H1 (cell line): ENCODE results near the gene DYSF. TPM values are rescaled to one million over a fixed set of nuclear protein-coding genes. Genes with fewer than 3 reads are reported as not detected.
A peak's percentile ranks its signal among the peaks of the same experiment; 100 is the strongest.

Source experiments
- CTCF ChIA-PET: fragments of 300-600 bp; sonication (Branson Sonifier 250); formaldehyde crosslinking; loops from one replicate; lab custom pipeline; 2021; ENCODE audit not compliant: partially characterized antibody; lab: Charles Lee
- POLR2A ChIA-PET: fragments of 300-600 bp; sonication (Branson Sonifier 250); formaldehyde crosslinking; loops from one replicate; lab custom pipeline; 2021; ENCODE audit warnings: inconsistent platforms; ENCODE audit not compliant: partially characterized antibody; lab: Charles Lee
- DNase-seq, 2 experiments: peaks; one replicate each; pipeline versions ENCODE4 v3.0.0 to v3.0.0-alpha.2; 2010 to 2022; ENCODE audit warnings: low spot score in 2 of 2, low read depth in 1 of 2, mixed read lengths in 1 of 2
- FAIRE-seq: peaks from 2 replicates; lab custom pipeline; 2011; peaks lifted over from hg19 to GRCh38; lab: Jason Lieb, UNC
- H2AFZ ChIP-seq: 2 replicates; pipeline ENCODE4 v1.8.1; 2012; ENCODE audit warnings: low read length, inconsistent platforms
- H2AK5ac ChIP-seq: 2 replicates; pipeline ENCODE4 v1.6.1; 2013; ENCODE audit warnings: low read depth, low read length
- H2BK120ac ChIP-seq: replicated peaks from 2 replicates; pipeline ENCODE3; 2013; ENCODE audit warnings: low read depth, low read length, inconsistent platforms
- H2BK12ac ChIP-seq: 2 replicates; pipeline ENCODE4 v1.6.1; 2013; ENCODE audit warnings: low read depth, low read length
- H2BK15ac ChIP-seq: 2 replicates; pipeline ENCODE4 v1.6.1; 2013; ENCODE audit warnings: low read length
- H2BK20ac ChIP-seq: 2 replicates; pipeline ENCODE4 v1.6.1; 2013; ENCODE audit warnings: low read length
- H2BK5ac ChIP-seq: 2 replicates; pipeline ENCODE4 v1.6.1; 2013; ENCODE audit warnings: low read depth, low read length
- H3K14ac ChIP-seq: 2 replicates; pipeline ENCODE4 v1.6.1; 2013; ENCODE audit warnings: inconsistent platforms; ENCODE audit not compliant: insufficient read length
- H3K18ac ChIP-seq: 2 replicates; pipeline ENCODE4 v1.6.1; 2013; ENCODE audit warnings: low read length; ENCODE audit errors: extremely low read depth
- H3K23ac ChIP-seq: 2 replicates; pipeline ENCODE4 v1.6.1; 2013; ENCODE audit warnings: inconsistent platforms; ENCODE audit not compliant: insufficient read length
- H3K23me2 ChIP-seq: 2 replicates; pipeline ENCODE4 v1.6.1; 2013; ENCODE audit warnings: low read depth, low read length
- H3K27ac ChIP-seq: 2 replicates; pipeline ENCODE4 v1.6.1; 2011; ENCODE audit warnings: low read depth, low read length, inconsistent platforms
- H3K27me3 ChIP-seq, 4 experiments: replicated peaks in 1 of 4; 1 replicate in 1 of 4; 2 replicates in 3 of 4; pipeline versions ENCODE4 v1.6.1 to v1.8.1; 2011 to 2013; ENCODE audit warnings: low read length in 3 of 4, mild to moderate bottlenecking in 3 of 4, inconsistent platforms in 2 of 4, mixed read lengths in 2 of 4, moderate library complexity in 1 of 4; ENCODE audit not compliant: control insufficient read depth in 3 of 4, insufficient read depth in 3 of 4; ENCODE audit errors: extremely low read depth in 1 of 4
- H3K36me3 ChIP-seq, 4 experiments: 2 replicates each; pipeline versions ENCODE4 v1.6.1 to v1.8.1; 2011 to 2013; ENCODE audit warnings: mild to moderate bottlenecking in 4 of 4, low read length in 3 of 4, moderate library complexity in 2 of 4, control low read depth in 1 of 4, inconsistent platforms in 1 of 4; ENCODE audit not compliant: insufficient read depth in 4 of 4, control insufficient read depth in 2 of 4
- H3K4ac ChIP-seq: replicated peaks from 2 replicates; pipeline ENCODE3; 2013; ENCODE audit warnings: low read length, low read depth, mixed read lengths, inconsistent platforms; ENCODE audit not compliant: insufficient read length
- H3K4me1 ChIP-seq, 4 experiments: replicated peaks in 1 of 4; 1 replicate in 1 of 4; 2 replicates in 3 of 4; pipeline versions ENCODE4 v1.6.1 to v1.8.1; 2011 to 2013; ENCODE audit warnings: low read length in 3 of 4, inconsistent platforms in 2 of 4, mixed read lengths in 1 of 4; ENCODE audit not compliant: insufficient read depth in 4 of 4, control insufficient read depth in 3 of 4
- H3K4me2 ChIP-seq, 2 experiments: 2 replicates each; pipeline versions ENCODE4 v1.6.1 to v1.8.1; 2011 to 2013; ENCODE audit warnings: low read depth in 2 of 2, low read length in 2 of 2, control low read depth in 1 of 2, inconsistent platforms in 1 of 2, mild to moderate bottlenecking in 1 of 2; ENCODE audit not compliant: insufficient read depth in 1 of 2
- H3K4me3 ChIP-seq, 4 experiments: fragments of 200-600, 300-600 bp in 1 of 4; sonication (generic), shearing (Covaris generic), sonication (Bioruptor Twin) in 1 of 4; 2 replicates each; pipeline versions ENCODE4 v1.5.1 to v1.8.1; 2011 to 2016; ENCODE audit warnings: low read length in 4 of 4, low read depth in 3 of 4, control low read depth in 2 of 4, inconsistent platforms in 2 of 4, mild to moderate bottlenecking in 2 of 4, mixed read lengths in 1 of 4, moderate library complexity in 1 of 4; ENCODE audit not compliant: insufficient read depth in 2 of 4; ENCODE audit errors: extremely low read depth in 1 of 4
- H3K56ac ChIP-seq: replicated peaks from 2 replicates; pipeline ENCODE3; 2013; ENCODE audit warnings: low read depth, mild to moderate bottlenecking, mixed read lengths, low read length, inconsistent platforms; ENCODE audit not compliant: insufficient read length
- H3K79me1 ChIP-seq: 2 replicates; pipeline ENCODE4 v1.6.1; 2013; ENCODE audit warnings: low read depth, low read length, control low read depth
- H3K79me2 ChIP-seq, 2 experiments: 2 replicates each; pipeline versions ENCODE4 v1.6.1 to v1.8.1; 2012 to 2013; ENCODE audit warnings: low read length in 2 of 2, mild to moderate bottlenecking in 2 of 2, inconsistent platforms in 1 of 2; ENCODE audit not compliant: insufficient read depth in 2 of 2, control insufficient read depth in 1 of 2
- H3K9ac ChIP-seq, 4 experiments: replicated peaks in 1 of 4; 1 replicate in 1 of 4; 2 replicates in 3 of 4; pipeline versions ENCODE4 v1.6.1 to v1.8.1; 2011 to 2013; ENCODE audit warnings: low read depth in 3 of 4, low read length in 3 of 4, control low read depth in 2 of 4, mild to moderate bottlenecking in 2 of 4, moderate library complexity in 2 of 4, inconsistent platforms in 1 of 4; ENCODE audit errors: extremely low read depth in 1 of 4
- H3K9me3 ChIP-seq, 2 experiments: 2 replicates each; pipeline versions ENCODE4 v1.6.1 to v1.8.1; 2012 to 2013; ENCODE audit warnings: mild to moderate bottlenecking in 2 of 2, moderate library complexity in 2 of 2, control low read depth in 1 of 2, inconsistent platforms in 1 of 2, low read depth in 1 of 2, low read length in 1 of 2, mixed read lengths in 1 of 2; ENCODE audit not compliant: insufficient read depth in 2 of 2
- H4K20me1 ChIP-seq, 2 experiments: replicated peaks in 1 of 2; 2 replicates each; pipeline versions ENCODE3 to v1.8.1; 2011 to 2013; ENCODE audit warnings: inconsistent platforms in 2 of 2, low read length in 2 of 2, mild to moderate bottlenecking in 1 of 2; ENCODE audit not compliant: insufficient read depth in 2 of 2, control insufficient read depth in 1 of 2
- H4K5ac ChIP-seq: 2 replicates; pipeline ENCODE4 v1.6.1; 2013; ENCODE audit warnings: low read length, low read depth, mixed read lengths, inconsistent platforms; ENCODE audit not compliant: insufficient read length
- H4K8ac ChIP-seq: 2 replicates; pipeline ENCODE4 v1.8.0; 2013; ENCODE audit warnings: mild to moderate bottlenecking, moderate library complexity, low read length, inconsistent platforms; ENCODE audit not compliant: insufficient read depth; ENCODE audit errors: extremely low read depth
- H4K91ac ChIP-seq: replicated peaks from 2 replicates; pipeline ENCODE3; 2013; ENCODE audit warnings: low read length, mixed read lengths, inconsistent platforms; ENCODE audit not compliant: insufficient read length
- CBX5 ChIP-seq: fragments of 300-800, 300-1000 bp; sonication (generic); IDR thresholded peaks from 2 replicates; pipeline ENCODE4 v1.7.1; 2016; ENCODE audit warnings: antibody characterized with exemption, low read length, low read depth
- HDAC2 ChIP-seq, 2 experiments: fragments of 300-600 bp in 1 of 2; sonication (generic) in 1 of 2; IDR thresholded peaks; 2 replicates each; pipeline ENCODE4 v1.6.1; 2011 to 2012; ENCODE audit warnings: low read depth in 2 of 2, low read length in 2 of 2, mild to moderate bottlenecking in 2 of 2, moderate library complexity in 2 of 2, borderline replicate concordance in 1 of 2, inconsistent platforms in 1 of 2
- RFX5 ChIP-seq: IDR thresholded peaks from 2 replicates; pipeline ENCODE4 v1.6.1; 2011; ENCODE audit warnings: low read depth, low read length, improper control_type of control experiment, borderline replicate concordance
- WGBS, 2 experiments: shearing (Covaris generic) in 1 of 2; methylation state at CpG; one replicate each; pipeline versions ENCODE4 v1.1.6 to v1.1.7; 2013 to 2015; ENCODE audit warnings: low lambda C conversion rate in 2 of 2, mixed read lengths in 2 of 2, inconsistent platforms in 1 of 2, low coverage in 1 of 2, missing lambda C conversion rate in 1 of 2; ENCODE audit not compliant: insufficient replicate concordance in 2 of 2, insufficient coverage in 1 of 2, insufficient read length in 1 of 2; ENCODE audit errors: extremely low coverage in 1 of 2, missing lambda C conversion rate in 1 of 2; 5-methylcytosine and 5-hydroxymethylcytosine counted together
- polyA plus RNA-seq, 7 experiments: library from polyadenylated mRNA; depleted of rRNA in 3 of 7; stranded (reverse) in 5 of 7; unstranded in 2 of 7; fragments of >200 nt in 5 of 7; fragments of 200-250 nt in 2 of 7; gene quantifications; 1 replicate in 5 of 7; 2 replicates in 1 of 7; 4 replicates in 1 of 7; pipeline versions ENCODE4 v1.2.1 to v1.2.3, GENCODE V29; 2011 to 2013; ENCODE audit warnings: missing spikeins in 2 of 7, mixed read lengths in 2 of 7
- total RNA-seq: library from RNA; stranded (reverse); fragmentation: NEBNext Ultra II Directional; extraction: Animal tissue kit (Norgen Biotek cat#: 25700); gene quantifications from 2 replicates; pipeline ENCODE4 v1.2.1, GENCODE V29; 2021

DYSF gene
- total and polyA plus RNA-seq, 2 of the 8 experiments (the other 6 are each of a cell fraction or from before 2014, with no cell fraction given) = 5.8 to 7.1 TPM

- Histone ChIP-seq H3K4me1 (no peaks in the 10 kb centered on the region; a peak in 1 of 7 replicates), H3K4me2 (no peak overlapping the region), H3K79me2 (no peaks in the 10 kb centered on the region), H4K91ac (peak overlapping the region; percentile 41), H3K27ac (no peak overlapping the region), H2AK5ac (no peak overlapping the region), H2AFZ (no peak overlapping the region), H3K23me2 (no peaks in the 10 kb centered on the region), H4K8ac (peak overlapping the region; percentile 35; the same call in 1 of the 2 replicates), H3K9me3 (no peaks in the 10 kb centered on the region), H2BK120ac (no peak overlapping the region), H3K36me3 (no peaks in the 10 kb centered on the region), H3K4me3 (no peak overlapping the region), H3K23ac (no peak overlapping the region), H3K9ac (no peak overlapping the region), H3K4ac (no peak overlapping the region), H2BK12ac (no peak overlapping the region), H4K5ac (no peak overlapping the region), H3K27me3 (no peaks in the 10 kb centered on the region), H2BK5ac (no peak overlapping the region), H3K14ac (no peak overlapping the region), H2BK15ac (no peak overlapping the region), H3K79me1 (no peaks in the 10 kb centered on the region), H4K20me1 (no peaks in the 10 kb centered on the region), H3K18ac (no peak overlapping the region), H2BK20ac (no peak overlapping the region), H3K56ac (no peak overlapping the region)
- POLR2A ChIA-PET = no interaction called here
- CTCF ChIA-PET = interaction anchor here (0.7 to 10.2 kb wide), 4 partner anchors 9 to 127 kb away, joined by 3 to 97 read pairs (median 4); no protein-coding TSS in a partner anchor
- no peak for TF ChIP-seq HDAC2 (IDR thresholded peaks at IDR 0.05; ENCODE audit: borderline replicate concordance in 1 of 2, low read depth in 2 of 2, low read length in 2 of 2)
- no peak for TF ChIP-seq CBX5
- no peak for TF ChIP-seq RFX5
- 93% methylated on average over 4 of the region's 4 CpGs; no CpG with 5 or more reads in 1 of the 2 experiments for WGBS, 2 experiments
- DNase-seq = no peak
- no peak for FAIRE-seq
These were observed 217.1 kb downstream of the DYSF start for GRCh38 chr2:71670430-71670795.
